Esophagus muscularis mucosa (tissue), 4 donors: Measurements from ENCODE around the gene SMLR1. TPM values are rescaled to one million over a fixed set of nuclear protein-coding genes. Genes with fewer than 3 reads are reported as not detected.

Experiments
- DNase-seq: peaks from one replicate; pipeline ENCODE4 v3.0.0-alpha.2; 2017; ENCODE audit errors: extremely low spot score
- H3K27ac ChIP-seq, 4 donors: fragments of 200-600 bp; sonication (generic); replicated peaks in 1 of 4; 1 replicate in 3 of 4; 2 replicates in 1 of 4; pipeline ENCODE4 v1.5.1; 2016 to 2019; ENCODE audit warnings: mild to moderate bottlenecking in 1 of 4
- H3K27me3 ChIP-seq, 4 donors: fragments of 200-600 bp; sonication (generic); one replicate each; pipeline versions ENCODE4 v1.5.1 to v1.6.0; 2016 to 2019
- H3K36me3 ChIP-seq, 4 donors: fragments of 200-600 bp; sonication (generic); one replicate each; pipeline ENCODE4 v1.5.1; 2016 to 2019
- H3K4me1 ChIP-seq, 4 donors: fragments of 200-600 bp; sonication (generic); one replicate each; pipeline ENCODE4 v1.5.1; 2016 to 2019
- H3K4me3 ChIP-seq, 4 donors: fragments of 200-600 bp; sonication (generic); 1 replicate in 2 of 4; 2 replicates in 2 of 4; pipeline ENCODE4 v1.5.1; 2016 to 2019; ENCODE audit warnings: mild to moderate bottlenecking in 4 of 4, moderate library complexity in 1 of 4
- H3K9me3 ChIP-seq, 4 donors: fragments of 200-600 bp; sonication (generic); 1 replicate in 3 of 4; 2 replicates in 1 of 4; pipeline ENCODE4 v1.5.1; 2016 to 2019
- EP300 ChIP-seq: sonication (generic); formaldehyde crosslinking; IDR thresholded peaks from one replicate; pipeline ENCODE4 v1.6.1; 2017; ENCODE audit warnings: antibody characterized with exemption
- POLR2A ChIP-seq: fragments of 450-650 bp; IDR thresholded peaks from one replicate; pipeline ENCODE4 v1.6.1; 2017; ENCODE audit warnings: antibody characterized with exemption, moderate library complexity, mild to moderate bottlenecking, low read depth
- POLR2AphosphoS5 ChIP-seq, 2 donors: sonication (generic); formaldehyde crosslinking; IDR thresholded peaks; one replicate each; pipeline ENCODE4 v1.6.1; 2017; ENCODE audit warnings: antibody characterized with exemption in 2 of 2
- WGBS: methylation state at CpG from one replicate; pipeline ENCODE4 v1.1.5; 2018; 5-methylcytosine and 5-hydroxymethylcytosine counted together
- intact Hi-C: fragments of 100-400 bp; cut with DNase I; formaldehyde crosslinking; loops from one replicate; pipeline ENCODE4 v1.15.1; 2023
- total RNA-seq, 4 donors: library from RNA; depleted of rRNA; stranded (reverse); fragments of >200 nt; gene quantifications; one replicate each; pipeline versions ENCODE4 v1.1.0 to v1.2.1, GENCODE V29; 2016
- TF ChIP-seq, protein P1 (sequence below), 3 experiments: fragments of 200-600 bp in 2 of 3; fragments of 450-650 bp in 1 of 3; sonication (generic) in 2 of 3; IDR thresholded peaks; one replicate each; pipeline ENCODE4 v1.5.1; 2017 to 2019; ENCODE audit warnings: antibody characterized with exemption in 3 of 3, mild to moderate bottlenecking in 2 of 3, moderate library complexity in 1 of 3

SMLR1 gene
- total RNA-seq, 4 donors from 2014 or later, result not detected

DNA sequence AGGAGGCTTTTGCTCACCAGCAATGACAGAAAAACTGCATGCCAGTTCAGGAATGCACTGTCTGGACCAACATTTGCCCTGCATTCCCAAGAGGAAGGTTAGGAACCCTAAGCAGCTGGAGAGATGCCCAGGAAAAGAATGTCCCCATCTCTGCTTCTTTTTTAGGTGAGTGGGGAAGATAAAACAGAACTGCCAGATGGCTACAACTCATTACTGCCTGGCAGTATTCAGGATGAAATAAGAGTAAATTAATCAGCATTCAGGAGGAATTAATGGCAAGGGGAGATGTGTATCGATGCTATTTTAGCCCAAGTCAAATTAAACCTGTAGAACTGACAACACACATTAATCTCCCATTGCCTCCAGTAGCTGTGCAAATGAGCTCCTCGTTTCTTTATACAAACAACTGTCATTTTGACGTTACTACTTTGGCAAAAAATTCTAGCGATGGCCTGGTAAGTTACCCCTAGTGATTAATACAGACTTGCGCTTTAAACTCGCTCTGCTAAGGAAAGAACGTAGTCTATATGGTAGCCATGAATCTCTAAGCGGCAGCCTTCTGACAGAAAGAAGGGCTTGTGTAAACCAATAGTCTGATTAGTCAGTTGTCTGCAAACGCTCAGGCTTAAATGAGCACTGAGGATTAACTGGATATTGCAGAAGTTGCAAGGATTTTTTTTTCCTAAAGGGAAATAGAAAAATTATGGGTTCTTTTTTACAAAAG, 16.7 kb upstream of the SMLR1 start:
- Histone ChIP-seq H3K36me3 (no peaks in the 10 kb centered on the region), H3K27me3 (no peaks in the 10 kb centered on the region), H3K9me3 (no peaks in the 10 kb centered on the region), H3K27ac (no peak overlapping the region), H3K4me3 (no peak overlapping the region), H3K4me1 (peaks cover 0 to 12% (median 10%) of the 10 kb centered on the region in 4 donors)
- WGBS, result 29% methylated on average over 9 of the region's 9 CpGs
- TF ChIP-seq EP300 (no peak), POLR2AphosphoS5 (IDR thresholded peaks at IDR 0.05) (no peak), POLR2A (no peak)
- TF ChIP-seq, protein P1, sequence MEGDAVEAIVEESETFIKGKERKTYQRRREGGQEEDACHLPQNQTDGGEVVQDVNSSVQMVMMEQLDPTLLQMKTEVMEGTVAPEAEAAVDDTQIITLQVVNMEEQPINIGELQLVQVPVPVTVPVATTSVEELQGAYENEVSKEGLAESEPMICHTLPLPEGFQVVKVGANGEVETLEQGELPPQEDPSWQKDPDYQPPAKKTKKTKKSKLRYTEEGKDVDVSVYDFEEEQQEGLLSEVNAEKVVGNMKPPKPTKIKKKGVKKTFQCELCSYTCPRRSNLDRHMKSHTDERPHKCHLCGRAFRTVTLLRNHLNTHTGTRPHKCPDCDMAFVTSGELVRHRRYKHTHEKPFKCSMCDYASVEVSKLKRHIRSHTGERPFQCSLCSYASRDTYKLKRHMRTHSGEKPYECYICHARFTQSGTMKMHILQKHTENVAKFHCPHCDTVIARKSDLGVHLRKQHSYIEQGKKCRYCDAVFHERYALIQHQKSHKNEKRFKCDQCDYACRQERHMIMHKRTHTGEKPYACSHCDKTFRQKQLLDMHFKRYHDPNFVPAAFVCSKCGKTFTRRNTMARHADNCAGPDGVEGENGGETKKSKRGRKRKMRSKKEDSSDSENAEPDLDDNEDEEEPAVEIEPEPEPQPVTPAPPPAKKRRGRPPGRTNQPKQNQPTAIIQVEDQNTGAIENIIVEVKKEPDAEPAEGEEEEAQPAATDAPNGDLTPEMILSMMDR (IDR thresholded peaks at IDR 0.05), result no peak
- intact Hi-C loops, result no loop called here
- no peak for DNase-seq

DNA sequence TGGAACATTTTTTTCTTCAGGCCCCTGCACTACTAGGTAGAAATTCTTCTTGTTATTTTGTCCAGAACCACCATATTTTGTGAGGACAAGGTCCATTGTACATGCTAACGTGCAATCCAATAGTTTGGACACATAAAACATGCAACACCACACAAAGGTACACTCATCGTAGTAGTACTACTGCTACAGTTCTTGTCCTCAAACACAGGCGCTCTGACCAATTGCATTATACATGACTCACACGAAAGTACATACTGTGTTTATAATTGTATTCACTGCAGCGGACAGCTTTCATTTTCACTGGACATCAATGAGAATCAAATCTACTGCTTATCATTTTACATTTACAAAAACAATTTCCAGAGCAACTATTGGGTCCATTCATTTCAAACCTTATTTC, 15.3 kb upstream of the SMLR1 start:
- no peaks in the 10 kb centered on the region for H3K27me3 ChIP-seq
- peaks cover 0 to 12% (median 10%) of the 10 kb centered on the region in 4 donors for H3K4me1 ChIP-seq
- no peak for DNase-seq
- intact Hi-C loops, result no loop called here
- H3K9me3 ChIP-seq, result peaks cover 0 to under 1% (median 0%) of the 10 kb centered on the region in 4 donors
- no peak overlapping the region for H3K27ac ChIP-seq
- no peak overlapping the region for H3K4me3 ChIP-seq
- 94% methylated on average over 5 of the region's 5 CpGs for WGBS
- H3K36me3 ChIP-seq, result no peaks in the 10 kb centered on the region
- TF ChIP-seq EP300, result no peak
- TF ChIP-seq, protein P1 (IDR thresholded peaks at IDR 0.05), result no peak
- TF ChIP-seq POLR2A, result no peak
- TF ChIP-seq POLR2AphosphoS5 (IDR thresholded peaks at IDR 0.05), result no peak

DNA sequence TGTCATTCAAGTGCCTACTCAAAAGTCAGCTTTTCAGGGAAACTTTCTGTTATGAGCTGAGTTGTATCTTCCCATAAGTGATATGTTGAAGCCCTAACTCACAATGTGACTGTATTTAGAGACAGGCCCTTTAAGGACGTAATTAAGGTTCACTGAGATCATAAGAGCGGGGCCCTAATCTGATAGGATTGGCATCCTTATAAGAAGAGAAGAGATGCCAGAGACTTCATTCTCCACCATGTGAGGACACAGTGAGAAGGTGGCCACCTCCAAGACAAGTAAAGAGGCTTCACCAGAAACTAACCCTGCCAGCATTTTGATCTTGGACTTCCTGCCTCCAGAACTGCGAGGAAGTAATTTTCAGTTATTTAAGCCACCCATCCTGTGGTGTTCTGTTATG, 12.7 kb upstream of the SMLR1 start:
- 90% methylated on average over 3 of the region's 3 CpGs for WGBS
- Histone ChIP-seq H3K4me3 (no peak overlapping the region), H3K27me3 (no peaks in the 10 kb centered on the region), H3K27ac (no peak overlapping the region), H3K36me3 (no peaks in the 10 kb centered on the region), H3K4me1 (peaks cover 0 to 12% (median 10%) of the 10 kb centered on the region in 4 donors), H3K9me3 (peaks cover 0 to 3% (median 0%) of the 10 kb centered on the region in 4 donors)
- TF ChIP-seq, protein P1 (IDR thresholded peaks at IDR 0.05), result no peak
- TF ChIP-seq EP300 (no peak), POLR2AphosphoS5 (IDR thresholded peaks at IDR 0.05) (no peak), POLR2A (no peak)
- no peak for DNase-seq
- intact Hi-C loops, result no loop called here

DNA sequence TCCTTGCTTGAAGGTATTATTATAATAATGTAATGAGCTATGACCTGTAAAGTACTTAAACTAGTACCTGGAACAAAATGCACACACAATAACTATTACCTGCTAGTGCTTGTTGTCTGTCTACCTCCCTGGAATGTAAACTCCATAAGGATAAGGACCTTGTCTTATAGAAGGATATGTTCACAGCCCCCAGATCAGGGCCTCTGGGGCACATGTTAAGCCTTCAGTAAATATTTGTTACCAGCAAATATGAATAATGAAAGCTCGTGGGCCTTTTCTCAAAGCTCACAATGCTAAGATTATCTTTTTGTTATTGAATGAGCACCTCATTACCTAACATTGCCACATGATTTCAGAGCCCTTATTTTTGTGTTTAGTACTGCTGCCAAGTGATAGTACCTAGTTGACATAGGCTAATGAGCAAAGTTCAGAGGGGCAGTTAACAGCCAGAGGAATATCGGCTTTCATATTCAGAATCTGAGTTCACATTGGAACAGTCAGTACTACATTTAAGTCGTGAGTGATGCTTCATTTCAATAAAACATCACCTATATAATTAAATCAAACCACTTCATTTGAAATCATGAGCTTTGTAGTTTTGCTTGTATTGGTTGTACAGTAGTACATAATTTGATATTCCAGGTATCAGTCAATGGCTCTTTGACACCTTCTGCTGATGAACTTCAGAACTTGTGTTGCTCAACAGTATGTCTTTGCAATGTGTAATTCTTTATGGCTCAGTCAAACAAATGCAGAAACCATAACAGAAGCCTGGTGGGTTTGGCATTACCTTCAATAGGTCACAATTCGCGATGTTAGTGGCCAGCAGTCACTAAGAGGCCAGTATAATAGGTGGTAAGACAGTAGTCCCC, 11.8 kb upstream of the SMLR1 start:
- Histone ChIP-seq H3K36me3 (no peaks in the 10 kb centered on the region), H3K4me3 (no peak overlapping the region), H3K27me3 (no peaks in the 10 kb centered on the region), H3K9me3 (peaks cover 0 to 3% (median 0%) of the 10 kb centered on the region in 4 donors), H3K27ac (no peak overlapping the region), H3K4me1 (peaks cover 0 to 6% (median 5%) of the 10 kb centered on the region in 4 donors)
- DNase-seq, result no peak
- WGBS, result 95% methylated on average over 5 of the region's 5 CpGs
- TF ChIP-seq EP300 (no peak), POLR2A (no peak)
- TF ChIP-seq, protein P1 (IDR thresholded peaks at IDR 0.05), result no peak
- intact Hi-C loops, result no loop called here
